ENCODE results near the gene PRR30. TPM values are rescaled to one million over a fixed set of nuclear protein-coding genes. Genes with fewer than 3 reads are reported as not detected.
A peak's percentile ranks its signal among the peaks of the same experiment; 100 is the strongest.

Gene PRR30
- total and polyA plus RNA-seq, 10 of the 15 experiments (the other 5 are each of a cell fraction or from before 2014, with no cell fraction given), result not detected

GRCh38 chr2:27164960-27165763, 26.0 kb upstream of the PRR30 start:
- ChIA-PET SMC1A (ENCODE audit: uncharacterized antibody, unreplicated experiment) (interaction anchor here (1.5 to 1.6 kb wide), 2 partner anchors 31 to 33 kb away, joined by 3 to 4 read pairs; partner anchors contain the start of gene PREB), CTCF (interaction anchor here (0.9 to 1.7 kb wide), 4 partner anchors 14 to 115 kb away, joined by 3 to 6 read pairs (median 3); no protein-coding TSS in a partner anchor), POLR2A (interaction anchor here (0.6 to 1.3 kb wide), 4 partner anchors 48 to 1754 kb away, joined by 3 read pairs; no protein-coding TSS in a partner anchor), RAD21 (ENCODE audit: unreplicated experiment) (interaction anchor here (1.0 kb wide), 1 partner anchor 31 kb away, joined by 3 read pairs; the partner anchor contains the start of gene PREB)
- in situ Hi-C loops (cut with MboI) (no loop called here), intact Hi-C loops (cut with micrococcal nuclease; ENCODE audit: unreplicated experiment) (no loop called here)
- Histone ChIP-seq H3K4me1 (ENCODE audit: control insufficient read depth, insufficient read depth, low read length) (peaks cover 37% of the 10 kb centered on the region), H2AFZ (ENCODE audit: control insufficient read depth, low read depth, low read length) (peak overlapping the region; percentile 73), H3K27me3 (replicated peaks in 1 of 2; ENCODE audit: control insufficient read depth in 2 of 2, insufficient read depth in 2 of 2, low read length in 1 of 2) (no peaks in the 10 kb centered on the region), H3K4me2 (ENCODE audit: control insufficient read depth, insufficient read depth) (peak overlapping the region; percentile 69), H4K20me1 (ENCODE audit: control insufficient read depth, insufficient read depth) (no peaks in the 10 kb centered on the region), H3K79me2 (ENCODE audit: control insufficient read depth, insufficient read depth, low read length) (no peaks in the 10 kb centered on the region), H3K27ac (ENCODE audit: control insufficient read depth, insufficient read depth) (peak overlapping the region; percentile 78), H3K9me3 (replicated peaks; ENCODE audit: control insufficient read depth, insufficient read depth, low read length) (peaks cover 5% of the 10 kb centered on the region; the same call in 2 of the 3 replicates), H3K9ac (ENCODE audit: control insufficient read depth, insufficient read depth, low read length) (peak overlapping the region; percentile 8; the same call in 1 of the 2 replicates), H3K4me3 (peak overlapping the region; percentile 22; the same call in 1 of the 2 replicates), H3K36me3 (ENCODE audit: control insufficient read depth in 2 of 2, insufficient read depth in 2 of 2, low read length in 1 of 2) (no peaks in the 10 kb centered on the region)
- ATAC-seq (peak; percentile 80), FAIRE-seq (peak; percentile 65), DNase-seq (ENCODE audit: low read depth, low spot score) (peak; percentile 57)
- BruUV-seq (replicated peaks), result no TSS peak
- WGBS (ENCODE audit: insufficient coverage, insufficient replicate concordance, low lambda C conversion rate, missing lambda C conversion rate), result 46% methylated on average over 8 of the region's 8 CpGs
- TF ChIP-seq ZBTB33 (IDR thresholded peaks at IDR 0.05) (no peak), CREB1 (IDR thresholded peaks at IDR 0.05; ENCODE audit: low read depth) (no peak), NKRF (conservative IDR thresholded peaks at IDR 0.05) (no peak), RELB (IDR thresholded peaks at IDR 0.05; ENCODE audit: low read depth) (0 out of 2 replicates have a peak, but pooled peaks have one; percentile 30), CBX5 (IDR thresholded peaks at IDR 0.05; ENCODE audit: low read depth) (no peak), BCLAF1 (IDR thresholded peaks at IDR 0.05) (no peak), HSF1 (IDR thresholded peaks at IDR 0.05; ENCODE audit: low read depth, low read length) (no peak), FOXM1 (IDR thresholded peaks at IDR 0.05; ENCODE audit: low read depth, low read length) (no peak), HDAC6 (IDR thresholded peaks at IDR 0.05; ENCODE audit: unreplicated experiment) (no peak), FOXK2 (IDR thresholded peaks at IDR 0.05) (peak; percentile 35; the same call in 1 of the 2 replicates), TCF12 (IDR thresholded peaks at IDR 0.05; ENCODE audit: low read depth, low read length) (no peak)

Data from GM12878 (cell line).